ENCODE results near the gene UBE2E2.

DNA sequence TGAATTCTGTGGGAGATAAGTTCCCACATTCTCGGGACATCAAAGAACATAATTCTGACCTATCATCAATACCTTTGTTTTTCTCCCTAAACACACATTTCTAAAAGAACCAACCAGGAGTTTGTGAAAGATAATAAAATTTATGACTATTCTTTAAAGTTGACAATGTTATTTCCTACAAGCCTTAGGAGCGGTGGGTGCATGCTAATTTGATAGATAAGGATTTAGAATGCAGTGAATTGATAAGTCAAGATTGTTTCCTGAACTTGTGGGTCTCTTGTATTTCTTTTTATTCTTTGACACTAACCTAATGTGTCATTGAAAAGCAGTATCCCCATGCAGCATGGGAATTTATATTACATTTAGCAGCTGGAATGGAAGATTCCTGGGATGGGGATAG is 10.3 kb upstream of the UBE2E2 start:
- TF ChIP-seq, protein P1, sequence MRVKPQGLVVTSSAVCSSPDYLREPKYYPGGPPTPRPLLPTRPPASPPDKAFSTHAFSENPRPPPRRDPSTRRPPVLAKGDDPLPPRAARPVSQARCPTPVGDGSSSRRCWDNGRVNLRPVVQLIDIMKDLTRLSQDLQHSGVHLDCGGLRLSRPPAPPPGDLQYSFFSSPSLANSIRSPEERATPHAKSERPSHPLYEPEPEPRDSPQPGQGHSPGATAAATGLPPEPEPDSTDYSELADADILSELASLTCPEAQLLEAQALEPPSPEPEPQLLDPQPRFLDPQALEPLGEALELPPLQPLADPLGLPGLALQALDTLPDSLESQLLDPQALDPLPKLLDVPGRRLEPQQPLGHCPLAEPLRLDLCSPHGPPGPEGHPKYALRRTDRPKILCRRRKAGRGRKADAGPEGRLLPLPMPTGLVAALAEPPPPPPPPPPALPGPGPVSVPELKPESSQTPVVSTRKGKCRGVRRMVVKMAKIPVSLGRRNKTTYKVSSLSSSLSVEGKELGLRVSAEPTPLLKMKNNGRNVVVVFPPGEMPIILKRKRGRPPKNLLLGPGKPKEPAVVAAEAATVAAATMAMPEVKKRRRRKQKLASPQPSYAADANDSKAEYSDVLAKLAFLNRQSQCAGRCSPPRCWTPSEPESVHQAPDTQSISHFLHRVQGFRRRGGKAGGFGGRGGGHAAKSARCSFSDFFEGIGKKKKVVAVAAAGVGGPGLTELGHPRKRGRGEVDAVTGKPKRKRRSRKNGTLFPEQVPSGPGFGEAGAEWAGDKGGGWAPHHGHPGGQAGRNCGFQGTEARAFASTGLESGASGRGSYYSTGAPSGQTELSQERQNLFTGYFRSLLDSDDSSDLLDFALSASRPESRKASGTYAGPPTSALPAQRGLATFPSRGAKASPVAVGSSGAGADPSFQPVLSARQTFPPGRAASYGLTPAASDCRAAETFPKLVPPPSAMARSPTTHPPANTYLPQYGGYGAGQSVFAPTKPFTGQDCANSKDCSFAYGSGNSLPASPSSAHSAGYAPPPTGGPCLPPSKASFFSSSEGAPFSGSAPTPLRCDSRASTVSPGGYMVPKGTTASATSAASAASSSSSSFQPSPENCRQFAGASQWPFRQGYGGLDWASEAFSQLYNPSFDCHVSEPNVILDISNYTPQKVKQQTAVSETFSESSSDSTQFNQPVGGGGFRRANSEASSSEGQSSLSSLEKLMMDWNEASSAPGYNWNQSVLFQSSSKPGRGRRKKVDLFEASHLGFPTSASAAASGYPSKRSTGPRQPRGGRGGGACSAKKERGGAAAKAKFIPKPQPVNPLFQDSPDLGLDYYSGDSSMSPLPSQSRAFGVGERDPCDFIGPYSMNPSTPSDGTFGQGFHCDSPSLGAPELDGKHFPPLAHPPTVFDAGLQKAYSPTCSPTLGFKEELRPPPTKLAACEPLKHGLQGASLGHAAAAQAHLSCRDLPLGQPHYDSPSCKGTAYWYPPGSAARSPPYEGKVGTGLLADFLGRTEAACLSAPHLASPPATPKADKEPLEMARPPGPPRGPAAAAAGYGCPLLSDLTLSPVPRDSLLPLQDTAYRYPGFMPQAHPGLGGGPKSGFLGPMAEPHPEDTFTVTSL (CRISPR knock-in tag; IDR thresholded peaks at IDR 0.05; ENCODE audit: borderline replicate concordance), result no peak
- TF ChIP-seq NFE2L2 (IDR thresholded peaks at IDR 0.05; ENCODE audit: low read length) (no peak), IKZF4 (CRISPR knock-in tag; IDR thresholded peaks at IDR 0.05; ENCODE audit: borderline replicate concordance, low read depth, not compliant biosample characterization) (no peak), ZBTB42 (CRISPR knock-in tag; IDR thresholded peaks at IDR 0.05) (no peak), YY1 (IDR thresholded peaks at IDR 0.05; ENCODE audit: insufficient read depth, insufficient replicate concordance, low read depth, low read length) (no peak), EZH2 (conservative IDR thresholded peaks at IDR 0.05; ENCODE audit: low read depth, low read length) (no peak), TCF7L2 (IDR thresholded peaks at IDR 0.05; ENCODE audit: low read depth, low read length) (no peak), SALL2 (CRISPR knock-in tag; IDR thresholded peaks at IDR 0.05) (no peak)
- TF ChIP-seq, protein P2, sequence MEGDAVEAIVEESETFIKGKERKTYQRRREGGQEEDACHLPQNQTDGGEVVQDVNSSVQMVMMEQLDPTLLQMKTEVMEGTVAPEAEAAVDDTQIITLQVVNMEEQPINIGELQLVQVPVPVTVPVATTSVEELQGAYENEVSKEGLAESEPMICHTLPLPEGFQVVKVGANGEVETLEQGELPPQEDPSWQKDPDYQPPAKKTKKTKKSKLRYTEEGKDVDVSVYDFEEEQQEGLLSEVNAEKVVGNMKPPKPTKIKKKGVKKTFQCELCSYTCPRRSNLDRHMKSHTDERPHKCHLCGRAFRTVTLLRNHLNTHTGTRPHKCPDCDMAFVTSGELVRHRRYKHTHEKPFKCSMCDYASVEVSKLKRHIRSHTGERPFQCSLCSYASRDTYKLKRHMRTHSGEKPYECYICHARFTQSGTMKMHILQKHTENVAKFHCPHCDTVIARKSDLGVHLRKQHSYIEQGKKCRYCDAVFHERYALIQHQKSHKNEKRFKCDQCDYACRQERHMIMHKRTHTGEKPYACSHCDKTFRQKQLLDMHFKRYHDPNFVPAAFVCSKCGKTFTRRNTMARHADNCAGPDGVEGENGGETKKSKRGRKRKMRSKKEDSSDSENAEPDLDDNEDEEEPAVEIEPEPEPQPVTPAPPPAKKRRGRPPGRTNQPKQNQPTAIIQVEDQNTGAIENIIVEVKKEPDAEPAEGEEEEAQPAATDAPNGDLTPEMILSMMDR (CRISPR knock-in tag; IDR thresholded peaks at IDR 0.05), result no peak

Measured in HepG2 (cell line).